22Rv1 (cell line): ENCODE measurements around the gene DAPL1.
A peak's percentile ranks its signal among the peaks of the same experiment; 100 is the strongest.

Experiments used
- H3K27ac ChIP-seq: fragments of 450-650 bp; 2 replicates; pipeline ENCODE4 v1.5.1; 2017
- ZFX ChIP-seq: fragments of 450-650 bp; IDR thresholded peaks from 2 replicates; pipeline ENCODE4 v1.6.1; 2017; ENCODE audit warnings: antibody characterized with exemption, borderline replicate concordance
- TF ChIP-seq, protein P1 (sequence below): fragments of 450-650 bp; IDR thresholded peaks from 2 replicates; pipeline ENCODE4 v1.5.1; 2017; ENCODE audit warnings: mild to moderate bottlenecking

DAPL1 gene

DNA sequence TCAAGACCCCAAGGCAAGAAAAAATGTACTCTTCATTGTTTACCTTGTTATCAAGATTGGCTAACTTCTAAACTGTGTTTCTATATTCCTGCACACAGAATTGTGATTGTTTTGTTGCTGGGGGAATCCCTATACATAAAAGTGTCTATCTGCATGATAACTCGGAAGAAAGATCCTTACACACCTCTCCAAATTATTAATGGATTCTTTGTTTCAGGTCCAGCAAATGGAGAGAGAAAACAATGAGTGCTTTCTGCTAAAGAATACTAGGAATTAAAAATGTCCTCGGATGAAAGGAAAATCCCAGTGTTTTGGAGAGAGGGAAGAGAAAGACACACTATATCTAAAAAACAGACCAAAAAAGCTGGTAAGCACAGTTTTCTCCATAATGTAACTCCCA lies 6.2 kb upstream of the DAPL1 start:
- TF ChIP-seq ZFX, result no peak
- TF ChIP-seq, protein P1, sequence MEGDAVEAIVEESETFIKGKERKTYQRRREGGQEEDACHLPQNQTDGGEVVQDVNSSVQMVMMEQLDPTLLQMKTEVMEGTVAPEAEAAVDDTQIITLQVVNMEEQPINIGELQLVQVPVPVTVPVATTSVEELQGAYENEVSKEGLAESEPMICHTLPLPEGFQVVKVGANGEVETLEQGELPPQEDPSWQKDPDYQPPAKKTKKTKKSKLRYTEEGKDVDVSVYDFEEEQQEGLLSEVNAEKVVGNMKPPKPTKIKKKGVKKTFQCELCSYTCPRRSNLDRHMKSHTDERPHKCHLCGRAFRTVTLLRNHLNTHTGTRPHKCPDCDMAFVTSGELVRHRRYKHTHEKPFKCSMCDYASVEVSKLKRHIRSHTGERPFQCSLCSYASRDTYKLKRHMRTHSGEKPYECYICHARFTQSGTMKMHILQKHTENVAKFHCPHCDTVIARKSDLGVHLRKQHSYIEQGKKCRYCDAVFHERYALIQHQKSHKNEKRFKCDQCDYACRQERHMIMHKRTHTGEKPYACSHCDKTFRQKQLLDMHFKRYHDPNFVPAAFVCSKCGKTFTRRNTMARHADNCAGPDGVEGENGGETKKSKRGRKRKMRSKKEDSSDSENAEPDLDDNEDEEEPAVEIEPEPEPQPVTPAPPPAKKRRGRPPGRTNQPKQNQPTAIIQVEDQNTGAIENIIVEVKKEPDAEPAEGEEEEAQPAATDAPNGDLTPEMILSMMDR, result no peak

DNA sequence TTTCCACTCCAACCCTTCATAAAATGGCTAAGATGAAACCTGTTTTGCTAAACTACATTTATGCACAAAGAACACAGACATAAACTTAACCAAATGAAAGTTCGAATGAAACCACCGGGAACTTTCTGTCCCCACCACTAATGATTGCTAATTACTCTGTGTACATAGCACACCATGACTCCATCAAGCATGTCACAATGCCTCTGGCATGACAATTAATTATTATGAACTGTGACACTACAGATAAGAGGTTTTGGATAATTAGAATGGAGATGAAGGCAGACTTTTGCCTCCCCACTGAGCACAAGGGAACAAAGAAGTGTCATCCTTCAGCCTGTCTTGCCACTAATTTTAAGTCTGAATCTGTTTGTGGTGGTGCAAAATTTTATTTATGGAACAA lies 1.5 kb downstream of the DAPL1 start:
- H3K27ac ChIP-seq, result no peak overlapping the region
- TF ChIP-seq ZFX, result no peak
- TF ChIP-seq, protein P1, result no peak

More for the DNA sequence above, 6.2 kb upstream of the DAPL1 start:
- no peak overlapping the region for H3K27ac ChIP-seq

DNA sequence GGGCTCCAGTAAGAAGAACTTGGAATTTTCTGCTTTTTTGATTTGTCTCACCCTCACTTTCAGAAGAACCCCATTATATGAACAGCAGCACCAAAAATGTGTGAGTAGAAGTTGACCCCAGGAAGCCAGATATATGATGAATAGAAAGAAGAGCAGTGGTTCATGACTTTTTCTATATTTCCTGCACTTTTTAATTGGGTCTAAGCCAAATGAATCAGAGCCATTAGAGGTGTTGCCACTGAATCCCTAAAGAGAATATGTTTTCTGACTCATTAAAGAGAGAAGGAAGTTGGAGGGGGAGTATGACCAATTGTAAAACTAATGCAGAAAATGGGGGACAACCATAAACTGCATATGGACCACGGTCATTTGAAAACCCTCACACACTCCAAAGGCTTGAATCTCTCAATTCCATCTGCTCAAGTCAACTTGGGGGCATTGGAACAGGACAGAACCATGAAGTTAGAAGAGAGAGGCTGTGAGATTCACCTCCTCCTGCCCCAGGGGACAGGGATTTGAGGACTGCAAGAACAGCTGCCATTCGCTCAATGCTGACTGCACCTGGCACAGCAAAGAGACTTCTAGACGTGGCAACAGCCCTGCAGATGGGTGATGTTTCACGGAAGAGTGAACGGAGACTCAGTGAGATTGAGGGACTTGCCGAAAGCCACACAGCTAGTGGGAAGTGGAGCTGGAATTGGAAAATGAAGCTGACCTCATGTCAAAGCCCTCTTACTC lies 3.0 kb downstream of the DAPL1 start:
- no peak for TF ChIP-seq ZFX
- H3K27ac ChIP-seq, result no peak overlapping the region

DNA sequence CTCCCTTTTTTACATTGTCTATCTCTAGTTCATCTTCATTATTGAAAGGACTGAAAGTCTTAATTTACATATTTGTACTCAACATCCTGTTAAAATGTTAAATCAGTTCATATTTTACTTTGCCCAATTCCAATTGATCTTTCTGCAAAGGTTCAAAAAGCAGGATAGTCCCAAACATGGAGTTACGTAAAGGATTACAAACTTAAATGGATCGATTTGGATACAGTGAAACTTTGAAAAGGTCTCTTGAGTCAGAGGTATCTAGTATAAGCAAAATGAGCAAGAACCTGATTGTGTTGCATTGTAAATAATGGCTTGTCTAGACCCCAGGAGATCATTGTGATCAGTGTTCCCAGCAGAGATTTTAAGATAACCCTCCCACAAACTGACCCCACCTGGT lies 4.1 kb downstream of the DAPL1 start:
- H3K27ac ChIP-seq, result no peak overlapping the region
- TF ChIP-seq, protein P1, result no peak

DNA sequence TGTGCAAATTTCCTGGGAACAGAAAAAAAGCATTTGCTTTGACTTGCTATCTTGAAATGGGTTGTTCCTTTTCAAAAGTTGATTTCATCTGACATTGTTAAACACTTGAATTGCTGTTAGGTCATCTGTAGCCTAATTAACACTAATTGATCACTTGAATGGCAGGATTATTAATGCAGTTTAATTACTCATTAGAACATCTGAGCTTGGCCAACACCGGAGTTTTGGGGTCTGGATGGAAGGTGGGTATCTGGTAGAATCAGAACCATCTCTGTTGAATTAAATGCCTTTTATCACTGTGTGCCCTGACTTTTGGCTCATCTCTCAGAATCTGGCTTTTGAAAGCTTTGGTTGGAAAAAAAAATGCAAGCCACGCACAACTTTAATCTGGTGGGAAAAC lies 8.4 kb downstream of the DAPL1 start:
- peak overlapping the region; percentile 43 for H3K27ac ChIP-seq
- TF ChIP-seq, protein P1, result no peak
- TF ChIP-seq ZFX, result no peak

DNA sequence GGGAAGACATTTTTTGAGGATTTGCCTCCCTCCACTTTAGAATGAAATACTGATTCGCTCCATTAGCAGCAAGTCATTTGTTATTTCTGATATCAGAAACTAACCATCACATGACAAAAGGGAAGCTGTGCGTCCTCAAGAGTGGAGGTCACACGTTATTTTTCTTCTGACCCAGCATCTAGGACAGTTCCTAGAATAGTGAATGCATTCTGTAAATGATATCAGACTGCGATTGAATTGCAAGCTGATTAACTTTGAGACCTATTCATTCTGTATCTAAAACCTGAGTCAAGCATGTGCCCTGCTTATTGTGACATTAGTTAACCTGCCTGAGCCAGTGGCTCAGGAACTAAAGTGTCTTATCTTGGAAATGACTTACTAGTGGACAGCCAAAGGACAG lies 10.1 kb downstream of the DAPL1 start:
- H3K27ac ChIP-seq, result no peak overlapping the region
- TF ChIP-seq, protein P1, result no peak
- no peak for TF ChIP-seq ZFX

DNA sequence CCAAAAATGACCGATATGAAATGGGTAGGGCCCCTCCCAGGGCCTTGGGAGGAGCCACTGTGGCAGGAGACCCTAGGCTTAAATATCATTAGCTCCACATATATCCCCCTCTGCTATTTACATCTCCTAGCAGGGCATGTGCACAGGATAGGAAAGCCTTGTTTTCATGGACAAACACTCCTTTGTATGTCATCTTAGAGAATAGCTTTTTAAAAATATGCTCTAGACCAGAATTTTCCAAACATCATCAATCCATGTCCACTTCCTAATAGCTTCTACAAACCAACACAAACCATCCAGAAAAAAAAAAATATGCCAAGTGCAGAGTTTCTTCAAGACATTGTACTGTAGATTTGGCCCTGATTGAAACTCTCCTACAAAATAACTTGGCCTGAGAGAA lies 10.8 kb downstream of the DAPL1 start:
- TF ChIP-seq, protein P1, result no peak
- TF ChIP-seq ZFX, result no peak
- H3K27ac ChIP-seq, result no peak overlapping the region

DNA sequence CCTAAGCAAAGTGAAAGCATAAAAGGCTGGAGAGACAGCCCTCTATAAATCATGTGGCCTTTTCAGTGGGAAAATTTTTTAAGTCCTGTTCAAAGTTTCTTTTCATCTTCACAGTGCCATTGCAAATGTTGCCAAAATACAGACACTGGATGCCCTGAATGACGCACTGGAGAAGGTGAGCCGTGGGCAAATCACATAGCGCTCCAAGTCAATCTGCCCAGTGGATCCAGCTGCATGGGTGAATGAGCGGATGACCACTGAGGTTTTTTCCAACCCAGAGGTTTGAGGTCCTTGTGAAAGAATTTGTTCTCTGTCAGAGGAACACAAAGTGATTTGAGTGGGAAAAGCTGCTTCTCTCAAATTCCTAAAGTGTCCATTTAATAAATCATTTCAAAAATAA lies 11.8 kb downstream of the DAPL1 start:
- TF ChIP-seq, protein P1, result no peak
- no peak for TF ChIP-seq ZFX
- no peak overlapping the region for H3K27ac ChIP-seq
